Measurements from ENCODE around the gene RANBP3. TPM values are rescaled to one million over a fixed set of nuclear protein-coding genes. Genes with fewer than 3 reads are reported as not detected.

RANBP3 gene
- total and polyA plus RNA-seq, 2 of the 8 experiments (the other 6 are each of a cell fraction or from before 2014, with no cell fraction given) = 95.4 to 122 TPM

- Histone ChIP-seq H2BK15ac (ENCODE audit: low read length) (peak overlapping the region; percentile 75; the same call in 1 of the 2 replicates), H3K9ac (replicated peaks in 1 of 4; ENCODE audit: extremely low read depth in 1 of 4, low read depth in 3 of 4, low read length in 3 of 4) (no peak overlapping the region; a peak in 1 of 7 replicates), H4K8ac (ENCODE audit: extremely low read depth, insufficient read depth, low read length) (peak overlapping the region; percentile 17; the same call in 1 of the 2 replicates), H3K4ac (replicated peaks; ENCODE audit: insufficient read length, low read depth, low read length) (peak overlapping the region; percentile 46), H2BK120ac (replicated peaks; ENCODE audit: low read depth, low read length) (no peak overlapping the region), H3K27me3 (replicated peaks in 1 of 4; ENCODE audit: control insufficient read depth in 3 of 4, extremely low read depth in 1 of 4, insufficient read depth in 3 of 4, low read length in 3 of 4) (no peaks in the 10 kb centered on the region; a peak in 1 of 7 replicates), H2BK5ac (ENCODE audit: low read depth, low read length) (0 out of 2 replicates have a peak overlapping the region, but pooled peaks have one; percentile 29), H2BK20ac (ENCODE audit: low read length) (0 out of 2 replicates have a peak overlapping the region, but pooled peaks have one; percentile 1), H4K91ac (replicated peaks; ENCODE audit: insufficient read length, low read length) (peak overlapping the region; percentile 22), H3K18ac (ENCODE audit: extremely low read depth, low read length) (peak overlapping the region; percentile 85), H4K5ac (ENCODE audit: insufficient read length, low read depth, low read length) (no peak overlapping the region), H4K20me1 (replicated peaks in 1 of 2; ENCODE audit: control insufficient read depth in 1 of 2, insufficient read depth in 2 of 2, low read length in 2 of 2) (peaks cover 37 to 45% of the 10 kb centered on the region in 2 experiments), H3K4me3 (ENCODE audit: extremely low read depth in 1 of 4, insufficient read depth in 2 of 4, low read depth in 3 of 4, low read length in 4 of 4) (peak overlapping the region in 1 of 4 experiments; percentile 15; a peak in 1 of 8 replicates), H3K27ac (ENCODE audit: low read depth, low read length) (no peak overlapping the region), H3K79me2 (ENCODE audit: control insufficient read depth in 1 of 2, insufficient read depth in 2 of 2, low read length in 2 of 2) (peaks cover 9 to 90% of the 10 kb centered on the region in 2 experiments), H3K14ac (ENCODE audit: insufficient read length) (no peak overlapping the region), H3K4me2 (ENCODE audit: insufficient read depth in 1 of 2, low read depth in 2 of 2, low read length in 2 of 2) (peak overlapping the region; percentile 54 to 65), H3K36me3 (ENCODE audit: control insufficient read depth in 2 of 4, insufficient read depth in 4 of 4, low read length in 3 of 4) (peaks cover 0 to 3% (median 0%) of the 10 kb centered on the region in 4 experiments; a peak in 1 of 8 replicates), H3K23ac (ENCODE audit: insufficient read length) (no peak overlapping the region), H3K9me3 (ENCODE audit: insufficient read depth in 2 of 2, low read depth in 1 of 2, low read length in 1 of 2) (no peaks in the 10 kb centered on the region), H2AK5ac (ENCODE audit: low read depth, low read length) (peak overlapping the region; percentile 25), H3K23me2 (ENCODE audit: low read depth, low read length) (no peaks in the 10 kb centered on the region), H3K79me1 (ENCODE audit: low read depth, low read length) (peaks cover 30% of the 10 kb centered on the region), H3K56ac (replicated peaks; ENCODE audit: insufficient read length, low read depth, low read length) (no peak overlapping the region), H2AFZ (ENCODE audit: low read length) (no peak overlapping the region), H3K4me1 (replicated peaks in 1 of 4; ENCODE audit: control insufficient read depth in 3 of 4, insufficient read depth in 4 of 4, low read length in 3 of 4) (peaks cover 34 to 58% (median 41%) of the 10 kb centered on the region in 4 experiments), H2BK12ac (ENCODE audit: low read depth, low read length) (peak overlapping the region; percentile 69; the same call in 1 of the 2 replicates)
- no peak for DNase-seq (ENCODE audit: low read depth in 1 of 2, low spot score in 2 of 2)
- CTCF ChIA-PET (ENCODE audit: partially characterized antibody) = interaction anchor here (0.6 to 6.0 kb wide), 10 partner anchors 9 to 780 kb away, joined by 3 to 48 read pairs (median 4); no protein-coding TSS in a partner anchor
- POLR2A ChIA-PET (ENCODE audit: partially characterized antibody) = interaction anchor here (0.9 to 4.0 kb wide), 7 partner anchors 9 to 59 kb away, joined by 3 to 13 read pairs (median 4); partner anchors contain the start of gene NDUFA11
- FAIRE-seq = no peak
- 84% methylated on average over 18 of the region's 18 CpGs; no CpG with 5 or more reads in 1 of the 2 experiments for WGBS, 2 experiments (ENCODE audit: extremely low coverage in 1 of 2, insufficient coverage in 1 of 2, insufficient read length in 1 of 2, insufficient replicate concordance in 2 of 2, low coverage in 1 of 2, low lambda C conversion rate in 2 of 2, missing lambda C conversion rate in 1 of 2)
- TF ChIP-seq ATF2 (IDR thresholded peaks at IDR 0.05; ENCODE audit: low read length) = no peak
These were observed 25.5 kb downstream of the RANBP3 start for GRCh38 chr19:5952193-5953029.

Measured in H1 (cell line).